ENCODE results near the gene SHC1. TPM values are rescaled to one million over a fixed set of nuclear protein-coding genes. Genes with fewer than 3 reads are reported as not detected.

SHC1 gene
- total RNA-seq, 1 donor from 2014 or later = 43.0 TPM

Other genes with a start within 250 kb of the SHC1 start
- 0.23 TPM for gene KCNN3, start 100.5 kb downstream of the SHC1 start, total RNA-seq
- 40.2 TPM for gene PMVK, start 34.0 kb downstream of the SHC1 start, total RNA-seq
- gene PBXIP1, start 14.6 kb downstream of the SHC1 start, total RNA-seq = 21.3 TPM
- 10.5 TPM for gene PYGO2, start 9.0 kb downstream of the SHC1 start, total RNA-seq
- gene CKS1B, start 3.9 kb upstream of the SHC1 start, total RNA-seq = 14.2 TPM
- gene FLAD1, start 12.6 kb upstream of the SHC1 start, total RNA-seq = 21.9 TPM
- not detected for gene LENEP, start 22.8 kb upstream of the SHC1 start, total RNA-seq
- 89.5 TPM for gene ZBTB7B, start 32.1 kb upstream of the SHC1 start, total RNA-seq
- 1.4 TPM for gene DCST2, start 63.0 kb upstream of the SHC1 start, total RNA-seq
- 0.13 TPM for gene DCST1, start 63.1 kb upstream of the SHC1 start, total RNA-seq
- 21.4 TPM for gene ADAM15, start 80.6 kb upstream of the SHC1 start, total RNA-seq
- gene EFNA4, start 93.0 kb upstream of the SHC1 start, total RNA-seq = 3.3 TPM
- gene EFNA3, start 108.1 kb upstream of the SHC1 start, total RNA-seq = 0.43 TPM
- 85.1 TPM for gene EFNA1, start 157.1 kb upstream of the SHC1 start, total RNA-seq
- 22.4 TPM for gene SLC50A1, start 165.1 kb upstream of the SHC1 start, total RNA-seq
- gene DPM3, start 169.8 kb upstream of the SHC1 start, total RNA-seq = 76.8 TPM
- 75.6 TPM for gene KRTCAP2, start 202.6 kb upstream of the SHC1 start, total RNA-seq
- gene TRIM46, start 203.1 kb upstream of the SHC1 start, total RNA-seq = 0.23 TPM
- 16.8 TPM for gene THBS3, start 237.2 kb upstream of the SHC1 start, total RNA-seq
- gene MTX1, start 237.9 kb upstream of the SHC1 start, total RNA-seq = 22.6 TPM

All from left lobe of liver (tissue), 1 donor.